K562 (cell line): ENCODE measurements around the gene SLC25A44. TPM values are rescaled to one million over a fixed set of nuclear protein-coding genes. Genes with fewer than 3 reads are reported as not detected.
A peak's percentile ranks its signal among the peaks of the same experiment; 100 is the strongest.

ENCODE experiments used
- ATAC-seq: fragments of 200-7000 bp; cut with Tn5 transposase; 3 replicates; pipeline ENCODE4 v1.9.1; 2020; ENCODE audit warnings: moderate library complexity
- BruUV-seq: library from RNA; stranded (reverse); fragments of 400-500 nt; replicated peaks from 2 replicates; lab custom pipeline; 2021; lab: Mats Ljungman, UMichigan
- CTCF ChIA-PET: fragments of 300-600 bp; formaldehyde crosslinking; extraction: SDS; loops from one replicate; lab custom pipeline; 2021; ENCODE audit warnings: low intra/inter-chr PET ratio; lab: Yijun Ruan, JAX
- POLR2A ChIA-PET: fragments of 300-600, 350-650 bp; sonication (Branson Sonifier 250); formaldehyde crosslinking; extraction: SDS; loops from one replicate; lab custom pipeline; 2021; ENCODE audit warnings: antibody characterized with exemption, inconsistent platforms; lab: Yijun Ruan, JAX
- DNase-seq, 4 experiments: peaks; one replicate each; pipeline versions ENCODE4 v3.0.0 to v3.0.0-alpha.2; 2011 to 2018; ENCODE audit warnings: low spot score in 3 of 4, mixed read lengths in 3 of 4; ENCODE audit errors: extremely low read depth in 1 of 4
- FAIRE-seq: peaks from 2 replicates; lab custom pipeline; 2011; peaks lifted over from hg19 to GRCh38; lab: Jason Lieb, UNC
- H2AFZ ChIP-seq: 2 replicates; pipeline ENCODE4 v1.6.0; 2011; ENCODE audit warnings: low read depth, low read length, control low read depth, inconsistent platforms
- H3K27ac ChIP-seq: fragments of 200-600 bp; 3 replicates; pipeline ENCODE4 v1.8.0; 2011; ENCODE audit warnings: low read depth, mild to moderate bottlenecking, control low read depth, inconsistent platforms, low read length, moderate library complexity, mixed read lengths; ENCODE audit errors: extremely low read depth
- H3K27me3 ChIP-seq, 2 experiments: fragments of 300-600 bp in 1 of 2; 2 replicates in 1 of 2; 3 replicates in 1 of 2; pipeline versions ENCODE4 v1.6.0 to v1.8.0; 2011; ENCODE audit warnings: inconsistent platforms in 2 of 2, low read length in 2 of 2, mild to moderate bottlenecking in 1 of 2, mixed read lengths in 1 of 2, moderate library complexity in 1 of 2; ENCODE audit not compliant: control insufficient read depth in 2 of 2, insufficient read depth in 2 of 2
- H3K36me3 ChIP-seq: fragments of 300-600 bp; 3 replicates; pipeline ENCODE4 v1.8.0; 2011; ENCODE audit warnings: mild to moderate bottlenecking, low read length, inconsistent platforms; ENCODE audit not compliant: control insufficient read depth, insufficient read depth
- H3K4me1 ChIP-seq, 2 experiments: fragments of 200-600 bp in 1 of 2; replicated peaks in 1 of 2; 2 replicates in 1 of 2; 3 replicates in 1 of 2; pipeline versions ENCODE4 v1.5.1 to v1.8.0; 2011; ENCODE audit warnings: inconsistent platforms in 2 of 2, low read length in 2 of 2, mild to moderate bottlenecking in 1 of 2, mixed read lengths in 1 of 2, moderate library complexity in 1 of 2; ENCODE audit not compliant: control insufficient read depth in 2 of 2, insufficient read depth in 2 of 2
- H3K4me2 ChIP-seq: 2 replicates; pipeline ENCODE4 v1.6.1; 2011; ENCODE audit warnings: low read length, control low read depth, inconsistent platforms, mixed read lengths; ENCODE audit not compliant: insufficient read depth
- H3K4me3 ChIP-seq: fragments of 200-600 bp; sonication (generic), shearing (Covaris generic); 2 replicates; pipeline ENCODE4 v1.5.1; 2016; ENCODE audit warnings: control low read depth, inconsistent platforms
- H3K79me2 ChIP-seq: fragments of 200-600 bp; 3 replicates; pipeline ENCODE4 v1.8.0; 2011; ENCODE audit warnings: low read length, inconsistent platforms; ENCODE audit not compliant: control insufficient read depth, insufficient read depth
- H3K9ac ChIP-seq, 2 experiments: 2 replicates each; pipeline versions ENCODE4 v1.6.0 to v1.6.1; 2011; ENCODE audit warnings: low read depth in 2 of 2, low read length in 2 of 2, control low read depth in 1 of 2, inconsistent platforms in 1 of 2, mild to moderate bottlenecking in 1 of 2, mixed read lengths in 1 of 2; ENCODE audit not compliant: insufficient read depth in 1 of 2
- H3K9me1 ChIP-seq: one replicate; pipeline ENCODE4 v1.6.0; 2011; ENCODE audit warnings: inconsistent platforms, mild to moderate bottlenecking, low read length, moderate library complexity; ENCODE audit not compliant: control insufficient read depth, insufficient read depth
- H3K9me3 ChIP-seq: replicated peaks from 2 replicates; pipeline ENCODE4 v1.5.1; 2011; ENCODE audit warnings: low read depth, low read length, inconsistent platforms; ENCODE audit not compliant: control insufficient read depth, insufficient read depth
- H4K20me1 ChIP-seq: replicated peaks from 2 replicates; pipeline ENCODE4 v1.6.1; 2011; ENCODE audit warnings: low read length, inconsistent platforms, mixed read lengths; ENCODE audit not compliant: control insufficient read depth, insufficient read depth
- DPF2 ChIP-seq: fragments of 450-650 bp; IDR thresholded peaks from 2 replicates; pipeline ENCODE4 v1.6.1; 2016
- KDM1A ChIP-seq, 2 experiments: fragments of 450-650 bp; IDR thresholded peaks; 2 replicates each; pipeline ENCODE4 v1.6.1; 2016; ENCODE audit warnings: mild to moderate bottlenecking in 2 of 2
- POLR2G ChIP-seq: fragments of 200-400 bp; formaldehyde crosslinking; IDR thresholded peaks from 2 replicates; pipeline ENCODE4 v1.6.1; 2017; ENCODE audit warnings: low read depth, mild to moderate bottlenecking, antibody characterized with exemption, low read length, moderate library complexity
- SP1 ChIP-seq: sonication (generic); formaldehyde crosslinking; IDR thresholded peaks from 2 replicates; pipeline ENCODE4 v1.8.1; 2022; ENCODE audit warnings: mild to moderate bottlenecking, missing genetic modification reagents
- ZNF584 ChIP-seq: fragments of 200-800 bp; sonication (Bioruptor generic); IDR thresholded peaks from 2 replicates; pipeline ENCODE4 v1.6.1; 2016; ENCODE audit warnings: low read depth, mild to moderate bottlenecking, missing genetic modification characterization, missing compliant biosample characterization
- WGBS: fragments of 100-300 bp; shearing (Covaris generic); methylation state at CpG from one replicate; pipeline ENCODE4 v1.1.6; 2016; ENCODE audit warnings: low coverage, mixed read lengths; ENCODE audit not compliant: insufficient coverage; ENCODE audit errors: missing lambda C conversion rate; 5-methylcytosine and 5-hydroxymethylcytosine counted together
- in situ Hi-C: fragments of 300-500 bp; cut with MboI; formaldehyde crosslinking; loops from 4 replicates; pipeline ENCODE4 v1.15.0; 2018; ENCODE audit warnings: inconsistent platforms, mixed read lengths
- intact Hi-C: fragments of 100-400 bp; cut with micrococcal nuclease; formaldehyde crosslinking; loops from 2 replicates; pipeline ENCODE4 v1.14.2; 2022
- polyA plus RNA-seq, 8 experiments: library from polyadenylated mRNA; depleted of rRNA in 4 of 8; stranded (reverse) in 5 of 8; unstranded in 3 of 8; fragments of >200 nt; fragmentation: Nextera tagmentation in 2 of 8; fragmentation: Illumina TruSeq in 1 of 8; extraction: Ambion mirVana in 2 of 8; extraction: Trizol in 1 of 8; gene quantifications; 2 replicates each; pipeline versions ENCODE4 v1.2.1 to v1.2.3, GENCODE V29; 2011 to 2014; ENCODE audit warnings: inconsistent platforms in 1 of 8, missing spikeins in 1 of 8
- total RNA-seq, 7 experiments: library from RNA; depleted of rRNA in 6 of 7; stranded (reverse); fragments of >200 nt in 6 of 7; fragmentation: Illumina TruSeq in 2 of 7; extraction: Trizol in 2 of 7; gene quantifications; 2 replicates each; pipeline versions ENCODE4 v1.2.1 to v1.2.3, GENCODE V29; 2011 to 2021; ENCODE audit warnings: low replicate concordance in 1 of 7

SLC25A44 gene
- total and polyA plus RNA-seq, 9 of the 15 experiments (the other 6 are each of a cell fraction or from before 2014, with no cell fraction given): 4.4 to 22.8 (median 12.5) TPM

- CTCF ChIA-PET: no interaction called here
- Histone ChIP-seq H3K4me3 (no peak overlapping the region), H3K4me1 (peaks cover 0 to 53% of the 10 kb centered on the region in 2 experiments; a peak in 3 of 5 replicates), H3K9ac (no peak overlapping the region; a peak in 2 of 4 replicates), H3K27ac (no peak overlapping the region), H2AFZ (no peak overlapping the region), H3K9me1 (peaks cover 3% of the 10 kb centered on the region), H3K36me3 (peaks cover 11% of the 10 kb centered on the region; the same call in 1 of the 3 replicates), H3K4me2 (no peak overlapping the region), H3K79me2 (no peaks in the 10 kb centered on the region), H3K9me3 (no peaks in the 10 kb centered on the region), H4K20me1 (no peaks in the 10 kb centered on the region; the same call in 1 of the 2 replicates), H3K27me3 (no peaks in the 10 kb centered on the region)
- intact Hi-C loops: no loop called here
- no TSS peak for BruUV-seq
- DNase-seq (no peak), FAIRE-seq (no peak), ATAC-seq (no peak)
- POLR2A ChIA-PET: interaction anchor here (0.6 to 0.9 kb wide), 4 partner anchors 14 to 103 kb away, joined by 3 to 4 read pairs (median 3); no protein-coding TSS in a partner anchor
- TF ChIP-seq KDM1A (IDR thresholded peaks at IDR 0.05) (no peak), SP1 (CRISPR knock-in tag) (0 out of 2 replicates have a peak, but pooled peaks have one; percentile 21), DPF2 (no peak)
- TF ChIP-seq, all 486 proteins: peak for 1
- in situ Hi-C loops: no loop called here
- WGBS: 83% methylated on average over 2 of the region's 2 CpGs
Observed at GRCh38 chr1:156244126-156244525, 50.2 kb downstream of the SLC25A44 start.

GRCh38 chr1:156244712-156245111 lies 50.8 kb downstream of the SLC25A44 start:
- peaks cover 0 to 55% of the 10 kb centered on the region in 2 experiments; a peak in 3 of 5 replicates for H3K4me1 ChIP-seq
- 81% methylated on average over 15 of the region's 17 CpGs for WGBS
- H3K27me3 ChIP-seq: no peaks in the 10 kb centered on the region
- TF ChIP-seq ZNF584 (CRISPR knock-in tag) (no peak), POLR2G (peak; percentile 51)
- FAIRE-seq: no peak
- ATAC-seq: no peak
- in situ Hi-C loops (no loop called here), intact Hi-C loops (no loop called here)
- H4K20me1 ChIP-seq: no peaks in the 10 kb centered on the region; the same call in 1 of the 2 replicates
- no peak for DNase-seq
- H3K4me2 ChIP-seq: no peak overlapping the region
- CTCF ChIA-PET: no interaction called here
- no peaks in the 10 kb centered on the region for H3K79me2 ChIP-seq
- H3K4me3 ChIP-seq: no peak overlapping the region
- H2AFZ ChIP-seq: no peak overlapping the region
- H3K9ac ChIP-seq: peak overlapping the region in 1 of 2 experiments; percentile 58; a peak in 1 of 4 replicates
- no TSS peak for BruUV-seq
- peaks cover 3% of the 10 kb centered on the region for H3K9me1 ChIP-seq
- H3K9me3 ChIP-seq: no peaks in the 10 kb centered on the region
- H3K27ac ChIP-seq: no peak overlapping the region
- H3K36me3 ChIP-seq: peaks cover 11% of the 10 kb centered on the region; the same call in 1 of the 3 replicates
- POLR2A ChIA-PET: interaction anchor here (0.6 to 1.0 kb wide), 4 partner anchors 10 to 147 kb away, joined by 3 to 4 read pairs (median 3); no protein-coding TSS in a partner anchor
